GM19438 (cell line): ENCODE data around the gene AKAP8L.
"Not testable (repeated sequence)": the region's sequence is repeated elsewhere in the genome, so short reads cannot be mapped to it uniquely, and the experiment has no call there.

Source experiments
- ATAC-seq: cut with Tn5 transposase; IDR thresholded peaks from one replicate; pipeline ENCODE4 v1.9.1; 2021; ENCODE audit warnings: low read depth; ENCODE audit not compliant: unreplicated experiment

AKAP8L gene

DNA sequence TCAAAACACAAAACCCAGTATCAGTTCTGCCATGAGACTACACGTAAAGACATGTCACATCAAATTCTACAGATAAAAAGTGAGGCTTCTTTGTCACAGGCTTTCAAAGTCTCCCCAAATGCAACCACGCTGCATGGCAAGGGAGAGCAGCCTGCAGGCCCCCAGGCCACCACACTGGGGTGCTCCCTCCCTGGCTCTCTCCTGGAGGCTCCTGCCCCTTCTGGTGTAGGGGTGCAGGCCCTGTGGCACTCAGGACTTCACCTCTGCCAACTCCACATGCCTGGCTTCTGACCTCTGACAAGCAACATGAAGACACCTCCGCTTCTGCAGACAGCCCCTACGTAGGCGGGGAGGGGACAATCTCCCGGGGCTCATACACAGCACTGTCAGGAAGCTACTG is 53.5 kb downstream of the AKAP8L start:
- ATAC-seq, result no peak

DNA sequence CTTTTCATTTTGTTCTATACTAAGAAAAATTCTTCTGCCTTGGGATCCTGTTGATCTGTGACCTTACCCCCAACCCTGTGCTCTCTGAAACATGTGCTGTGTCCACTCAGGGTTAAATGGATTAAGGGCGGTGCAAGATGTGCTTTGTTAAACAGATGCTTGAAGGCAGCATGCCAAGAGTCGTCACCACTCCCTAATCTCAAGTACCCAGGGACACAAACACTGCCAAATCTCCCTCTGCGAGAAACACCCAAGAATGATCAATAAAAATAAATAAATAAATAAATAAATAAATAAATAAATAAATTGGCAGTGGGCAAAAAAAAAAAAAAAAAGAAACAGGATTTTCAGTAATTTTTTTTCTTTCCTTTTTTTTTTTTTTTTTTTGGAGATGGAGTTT is 55.0 kb downstream of the AKAP8L start:
- not testable (repeated sequence) for ATAC-seq

GRCh38 chr19:15363048-15363447 is 55.7 kb downstream of the AKAP8L start:
- ATAC-seq, result not testable (repeated sequence)

- not testable (repeated sequence) for ATAC-seq
These were observed 58.8 kb downstream of the AKAP8L start for GRCh38 chr19:15360015-15360414.

GRCh38 chr19:15358918-15359317 is 59.9 kb downstream of the AKAP8L start:
- no peak for ATAC-seq

DNA sequence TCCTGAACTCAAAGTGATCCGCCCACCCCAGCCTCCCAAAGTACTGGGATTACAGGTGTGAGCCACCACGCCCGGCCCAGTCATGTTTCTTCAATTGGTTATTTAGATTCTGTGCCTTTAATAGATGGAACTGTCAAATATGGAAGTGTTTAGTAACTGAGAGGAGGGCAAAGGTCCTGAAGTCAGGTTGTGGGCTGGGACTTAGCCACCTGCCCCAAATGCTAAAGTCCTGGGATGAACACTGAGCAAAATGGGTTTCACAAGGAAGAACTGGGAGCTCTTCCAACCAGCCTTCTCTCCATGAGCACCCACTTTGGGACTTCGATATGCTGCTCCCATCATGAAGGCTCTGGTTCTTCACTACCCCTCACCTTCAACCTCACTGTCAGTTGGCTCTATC is 60.9 kb downstream of the AKAP8L start:
- ATAC-seq, result no peak

GRCh38 chr19:15354566-15355296 is 64.1 kb downstream of the AKAP8L start:
- no peak for ATAC-seq

DNA sequence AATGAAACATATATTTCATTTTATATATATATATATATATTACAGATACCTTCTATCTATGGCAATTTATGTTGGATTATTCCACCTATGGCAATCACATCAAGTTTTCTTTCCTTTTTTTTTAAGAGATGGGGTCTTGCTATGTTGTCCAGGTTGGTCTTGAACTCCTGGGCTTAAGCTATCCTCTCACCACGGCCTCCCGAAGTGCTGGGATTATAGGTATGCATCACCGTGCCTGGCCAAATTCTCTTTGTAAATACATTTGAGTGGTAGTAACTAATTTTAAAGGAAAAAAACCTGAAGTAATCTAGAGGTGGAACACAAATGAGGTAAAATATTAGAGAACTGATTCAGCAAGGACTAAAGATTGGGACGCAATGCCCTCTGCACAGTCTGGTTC is 64.9 kb downstream of the AKAP8L start:
- no peak for ATAC-seq

DNA sequence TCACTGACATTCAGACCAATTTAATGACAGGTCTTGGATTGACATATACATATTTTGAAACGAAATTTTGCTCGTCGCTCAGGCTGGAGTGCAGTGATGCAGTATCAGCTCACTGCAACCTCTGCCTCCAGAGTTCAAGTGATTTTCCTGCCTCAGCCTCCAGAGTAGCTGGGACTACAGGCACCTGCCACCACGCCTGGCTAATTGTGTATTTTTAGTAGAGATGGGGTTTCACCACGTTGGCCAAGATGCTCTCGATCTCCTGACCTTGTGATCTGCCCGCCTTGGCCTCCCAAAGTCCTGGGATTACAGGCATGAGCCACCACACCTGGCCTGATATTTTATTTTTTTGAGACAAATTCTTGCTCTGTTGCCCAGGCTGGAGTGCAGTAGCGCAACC is 66.3 kb downstream of the AKAP8L start:
- not testable (repeated sequence) for ATAC-seq

GRCh38 chr19:15341328-15341727 is 77.5 kb downstream of the AKAP8L start:
- ATAC-seq, result not testable (repeated sequence)

GRCh38 chr19:15340086-15340485 is 78.7 kb downstream of the AKAP8L start:
- no peak for ATAC-seq

GRCh38 chr19:15337202-15337601 is 81.6 kb downstream of the AKAP8L start:
- no peak for ATAC-seq

DNA sequence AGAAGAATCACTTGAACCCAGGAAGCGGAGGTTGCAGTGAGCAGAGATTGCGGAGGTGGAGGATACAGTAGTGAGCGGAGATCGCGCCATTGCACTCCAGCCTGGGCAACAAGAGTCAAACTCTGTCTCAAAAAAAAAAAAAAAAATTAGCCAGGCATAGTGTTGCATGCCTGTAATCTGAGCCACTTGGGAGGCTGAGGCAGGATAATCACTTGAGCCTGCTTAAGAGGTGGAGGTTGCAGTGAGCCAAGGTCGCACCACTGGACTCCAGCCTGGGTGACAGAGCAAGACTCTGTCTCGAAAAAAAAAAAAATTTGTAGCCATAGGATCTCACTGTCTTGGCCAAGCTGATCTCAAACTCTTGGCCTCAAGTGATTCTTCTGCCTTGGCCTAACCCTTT is 82.8 kb downstream of the AKAP8L start:
- ATAC-seq, result not testable (repeated sequence)

GRCh38 chr19:15332311-15332996 is 86.3 kb downstream of the AKAP8L start, which contains the start of gene BRD4:
TSS of gene BRD4 (minus strand) at chr19:15332539. CDS start at chr19:15273099, 59,440 bp downstream.
- no peak for ATAC-seq

- ATAC-seq, result no peak
These were observed 87.1 kb downstream of the AKAP8L start for GRCh38 chr19:15331419-15332310.

DNA sequence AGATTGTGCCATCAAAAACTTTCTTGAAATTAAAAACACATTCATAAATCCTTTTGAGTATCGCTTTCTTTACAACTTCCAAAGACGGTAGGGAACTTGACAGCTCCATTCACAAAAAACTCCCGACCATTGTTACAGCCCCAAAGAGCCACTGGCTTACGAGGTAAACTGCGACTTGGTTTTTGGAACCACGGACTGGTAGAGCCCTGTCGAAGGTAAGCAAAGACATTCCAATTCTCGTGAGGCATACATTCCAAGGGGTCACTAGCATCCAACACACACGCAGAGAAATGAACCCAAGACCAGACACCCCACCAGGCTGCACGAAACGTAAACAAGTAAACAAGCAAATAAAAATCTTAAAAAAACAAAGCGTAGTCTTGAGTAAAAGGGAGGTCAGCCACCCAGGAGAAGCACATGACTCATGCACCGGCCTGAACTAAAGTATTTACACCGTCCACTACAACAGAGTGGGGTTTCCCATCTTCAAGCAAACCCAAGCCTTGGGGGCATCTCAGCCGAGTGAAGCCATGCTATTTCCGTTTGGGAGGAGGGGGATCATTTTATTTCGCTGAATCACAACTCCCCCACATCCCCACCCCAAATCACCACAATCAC is 87.9 kb downstream of the AKAP8L start:
- no peak for ATAC-seq
